H1 (cell line): Measurements from ENCODE around the gene NHLH2. TPM values are rescaled to one million over a fixed set of nuclear protein-coding genes. Genes with fewer than 3 reads are reported as not detected.

Experiments
- CTCF ChIA-PET: fragments of 300-600 bp; sonication (Branson Sonifier 250); formaldehyde crosslinking; loops from one replicate; lab custom pipeline; 2021; ENCODE audit not compliant: partially characterized antibody; lab: Charles Lee
- POLR2A ChIA-PET: fragments of 300-600 bp; sonication (Branson Sonifier 250); formaldehyde crosslinking; loops from one replicate; lab custom pipeline; 2021; ENCODE audit warnings: inconsistent platforms; ENCODE audit not compliant: partially characterized antibody; lab: Charles Lee
- DNase-seq, 2 experiments: peaks; one replicate each; pipeline versions ENCODE4 v3.0.0 to v3.0.0-alpha.2; 2010 to 2022; ENCODE audit warnings: low spot score in 2 of 2, low read depth in 1 of 2, mixed read lengths in 1 of 2
- FAIRE-seq: peaks from 2 replicates; lab custom pipeline; 2011; peaks lifted over from hg19 to GRCh38; lab: Jason Lieb, UNC
- H2AFZ ChIP-seq: 2 replicates; pipeline ENCODE4 v1.8.1; 2012; ENCODE audit warnings: low read length, inconsistent platforms
- H2AK5ac ChIP-seq: 2 replicates; pipeline ENCODE4 v1.6.1; 2013; ENCODE audit warnings: low read depth, low read length
- H2BK120ac ChIP-seq: replicated peaks from 2 replicates; pipeline ENCODE3; 2013; ENCODE audit warnings: low read depth, low read length, inconsistent platforms
- H2BK12ac ChIP-seq: 2 replicates; pipeline ENCODE4 v1.6.1; 2013; ENCODE audit warnings: low read depth, low read length
- H2BK15ac ChIP-seq: 2 replicates; pipeline ENCODE4 v1.6.1; 2013; ENCODE audit warnings: low read length
- H2BK20ac ChIP-seq: 2 replicates; pipeline ENCODE4 v1.6.1; 2013; ENCODE audit warnings: low read length
- H2BK5ac ChIP-seq: 2 replicates; pipeline ENCODE4 v1.6.1; 2013; ENCODE audit warnings: low read depth, low read length
- H3K14ac ChIP-seq: 2 replicates; pipeline ENCODE4 v1.6.1; 2013; ENCODE audit warnings: inconsistent platforms; ENCODE audit not compliant: insufficient read length
- H3K18ac ChIP-seq: 2 replicates; pipeline ENCODE4 v1.6.1; 2013; ENCODE audit warnings: low read length; ENCODE audit errors: extremely low read depth
- H3K23ac ChIP-seq: 2 replicates; pipeline ENCODE4 v1.6.1; 2013; ENCODE audit warnings: inconsistent platforms; ENCODE audit not compliant: insufficient read length
- H3K23me2 ChIP-seq: 2 replicates; pipeline ENCODE4 v1.6.1; 2013; ENCODE audit warnings: low read depth, low read length
- H3K27ac ChIP-seq: 2 replicates; pipeline ENCODE4 v1.6.1; 2011; ENCODE audit warnings: low read depth, low read length, inconsistent platforms
- H3K27me3 ChIP-seq, 4 experiments: replicated peaks in 1 of 4; 1 replicate in 1 of 4; 2 replicates in 3 of 4; pipeline versions ENCODE4 v1.6.1 to v1.8.1; 2011 to 2013; ENCODE audit warnings: low read length in 3 of 4, mild to moderate bottlenecking in 3 of 4, inconsistent platforms in 2 of 4, mixed read lengths in 2 of 4, moderate library complexity in 1 of 4; ENCODE audit not compliant: control insufficient read depth in 3 of 4, insufficient read depth in 3 of 4; ENCODE audit errors: extremely low read depth in 1 of 4
- H3K36me3 ChIP-seq, 4 experiments: 2 replicates each; pipeline versions ENCODE4 v1.6.1 to v1.8.1; 2011 to 2013; ENCODE audit warnings: mild to moderate bottlenecking in 4 of 4, low read length in 3 of 4, moderate library complexity in 2 of 4, control low read depth in 1 of 4, inconsistent platforms in 1 of 4; ENCODE audit not compliant: insufficient read depth in 4 of 4, control insufficient read depth in 2 of 4
- H3K4ac ChIP-seq: replicated peaks from 2 replicates; pipeline ENCODE3; 2013; ENCODE audit warnings: low read length, low read depth, mixed read lengths, inconsistent platforms; ENCODE audit not compliant: insufficient read length
- H3K4me1 ChIP-seq, 4 experiments: replicated peaks in 1 of 4; 1 replicate in 1 of 4; 2 replicates in 3 of 4; pipeline versions ENCODE4 v1.6.1 to v1.8.1; 2011 to 2013; ENCODE audit warnings: low read length in 3 of 4, inconsistent platforms in 2 of 4, mixed read lengths in 1 of 4; ENCODE audit not compliant: insufficient read depth in 4 of 4, control insufficient read depth in 3 of 4
- H3K4me2 ChIP-seq, 2 experiments: 2 replicates each; pipeline versions ENCODE4 v1.6.1 to v1.8.1; 2011 to 2013; ENCODE audit warnings: low read depth in 2 of 2, low read length in 2 of 2, control low read depth in 1 of 2, inconsistent platforms in 1 of 2, mild to moderate bottlenecking in 1 of 2; ENCODE audit not compliant: insufficient read depth in 1 of 2
- H3K4me3 ChIP-seq, 4 experiments: fragments of 200-600, 300-600 bp in 1 of 4; sonication (generic), shearing (Covaris generic), sonication (Bioruptor Twin) in 1 of 4; 2 replicates each; pipeline versions ENCODE4 v1.5.1 to v1.8.1; 2011 to 2016; ENCODE audit warnings: low read length in 4 of 4, low read depth in 3 of 4, control low read depth in 2 of 4, inconsistent platforms in 2 of 4, mild to moderate bottlenecking in 2 of 4, mixed read lengths in 1 of 4, moderate library complexity in 1 of 4; ENCODE audit not compliant: insufficient read depth in 2 of 4; ENCODE audit errors: extremely low read depth in 1 of 4
- H3K56ac ChIP-seq: replicated peaks from 2 replicates; pipeline ENCODE3; 2013; ENCODE audit warnings: low read depth, mild to moderate bottlenecking, mixed read lengths, low read length, inconsistent platforms; ENCODE audit not compliant: insufficient read length
- H3K79me1 ChIP-seq: 2 replicates; pipeline ENCODE4 v1.6.1; 2013; ENCODE audit warnings: low read depth, low read length, control low read depth
- H3K79me2 ChIP-seq, 2 experiments: 2 replicates each; pipeline versions ENCODE4 v1.6.1 to v1.8.1; 2012 to 2013; ENCODE audit warnings: low read length in 2 of 2, mild to moderate bottlenecking in 2 of 2, inconsistent platforms in 1 of 2; ENCODE audit not compliant: insufficient read depth in 2 of 2, control insufficient read depth in 1 of 2
- H3K9ac ChIP-seq, 4 experiments: replicated peaks in 1 of 4; 1 replicate in 1 of 4; 2 replicates in 3 of 4; pipeline versions ENCODE4 v1.6.1 to v1.8.1; 2011 to 2013; ENCODE audit warnings: low read depth in 3 of 4, low read length in 3 of 4, control low read depth in 2 of 4, mild to moderate bottlenecking in 2 of 4, moderate library complexity in 2 of 4, inconsistent platforms in 1 of 4; ENCODE audit errors: extremely low read depth in 1 of 4
- H3K9me3 ChIP-seq, 2 experiments: 2 replicates each; pipeline versions ENCODE4 v1.6.1 to v1.8.1; 2012 to 2013; ENCODE audit warnings: mild to moderate bottlenecking in 2 of 2, moderate library complexity in 2 of 2, control low read depth in 1 of 2, inconsistent platforms in 1 of 2, low read depth in 1 of 2, low read length in 1 of 2, mixed read lengths in 1 of 2; ENCODE audit not compliant: insufficient read depth in 2 of 2
- H4K20me1 ChIP-seq, 2 experiments: replicated peaks in 1 of 2; 2 replicates each; pipeline versions ENCODE3 to v1.8.1; 2011 to 2013; ENCODE audit warnings: inconsistent platforms in 2 of 2, low read length in 2 of 2, mild to moderate bottlenecking in 1 of 2; ENCODE audit not compliant: insufficient read depth in 2 of 2, control insufficient read depth in 1 of 2
- H4K5ac ChIP-seq: 2 replicates; pipeline ENCODE4 v1.6.1; 2013; ENCODE audit warnings: low read length, low read depth, mixed read lengths, inconsistent platforms; ENCODE audit not compliant: insufficient read length
- H4K8ac ChIP-seq: 2 replicates; pipeline ENCODE4 v1.8.0; 2013; ENCODE audit warnings: mild to moderate bottlenecking, moderate library complexity, low read length, inconsistent platforms; ENCODE audit not compliant: insufficient read depth; ENCODE audit errors: extremely low read depth
- H4K91ac ChIP-seq: replicated peaks from 2 replicates; pipeline ENCODE3; 2013; ENCODE audit warnings: low read length, mixed read lengths, inconsistent platforms; ENCODE audit not compliant: insufficient read length
- E2F6 ChIP-seq: IDR thresholded peaks from 2 replicates; pipeline ENCODE4 v1.6.1; 2012; ENCODE audit warnings: inconsistent platforms
- RNF2 ChIP-seq: fragments of 200-900, 300-1000 bp; sonication (generic); IDR thresholded peaks from 2 replicates; pipeline ENCODE4 v1.7.1; 2016; ENCODE audit warnings: borderline replicate concordance, low read depth, mild to moderate bottlenecking, antibody characterized with exemption, low read length; ENCODE audit not compliant: poor library complexity, severe bottlenecking; ENCODE audit errors: missing control alignments
- WGBS, 2 experiments: shearing (Covaris generic) in 1 of 2; methylation state at CpG; one replicate each; pipeline versions ENCODE4 v1.1.6 to v1.1.7; 2013 to 2015; ENCODE audit warnings: low lambda C conversion rate in 2 of 2, mixed read lengths in 2 of 2, inconsistent platforms in 1 of 2, low coverage in 1 of 2, missing lambda C conversion rate in 1 of 2; ENCODE audit not compliant: insufficient replicate concordance in 2 of 2, insufficient coverage in 1 of 2, insufficient read length in 1 of 2; ENCODE audit errors: extremely low coverage in 1 of 2, missing lambda C conversion rate in 1 of 2; 5-methylcytosine and 5-hydroxymethylcytosine counted together
- polyA plus RNA-seq, 7 experiments: library from polyadenylated mRNA; depleted of rRNA in 3 of 7; stranded (reverse) in 5 of 7; unstranded in 2 of 7; fragments of >200 nt in 5 of 7; fragments of 200-250 nt in 2 of 7; gene quantifications; 1 replicate in 5 of 7; 2 replicates in 1 of 7; 4 replicates in 1 of 7; pipeline versions ENCODE4 v1.2.1 to v1.2.3, GENCODE V29; 2011 to 2013; ENCODE audit warnings: missing spikeins in 2 of 7, mixed read lengths in 2 of 7
- total RNA-seq: library from RNA; stranded (reverse); fragmentation: NEBNext Ultra II Directional; extraction: Animal tissue kit (Norgen Biotek cat#: 25700); gene quantifications from 2 replicates; pipeline ENCODE4 v1.2.1, GENCODE V29; 2021

The NHLH2 gene
- total and polyA plus RNA-seq, 2 of the 8 experiments (the other 6 are each of a cell fraction or from before 2014, with no cell fraction given), result 0.92 to 1.1 TPM

- Histone ChIP-seq H3K4me2 (peak overlapping the region; percentile 93 to 96), H3K36me3 (no peaks in the 10 kb centered on the region), H3K23me2 (peaks cover 10% of the 10 kb centered on the region; the same call in 1 of the 2 replicates), H3K27ac (peak overlapping the region; percentile 65; the same call in 1 of the 2 replicates), H3K14ac (no peak overlapping the region), H2BK5ac (peak overlapping the region; percentile 61; the same call in 1 of the 2 replicates), H3K9me3 (no peaks in the 10 kb centered on the region), H2AFZ (no peak overlapping the region; the same call in 1 of the 2 replicates), H3K18ac (peak overlapping the region; percentile 81), H4K20me1 (no peaks in the 10 kb centered on the region), H3K9ac (peak overlapping the region in 3 of 4 experiments; percentile 59 to 83 (median 74); a peak in 6 of 7 replicates), H3K4me1 (peaks cover 0 to 4% (median 2%) of the 10 kb centered on the region in 4 experiments; a peak in 4 of 7 replicates), H3K27me3 (peaks cover 0 to 18% (median 16%) of the 10 kb centered on the region in 4 experiments; a peak in 6 of 7 replicates), H2BK20ac (no peak overlapping the region), H4K91ac (peak overlapping the region; percentile 62), H3K79me1 (no peaks in the 10 kb centered on the region), H2BK15ac (0 out of 2 replicates have a peak overlapping the region, but pooled peaks have one; percentile 76), H3K56ac (peak overlapping the region; percentile 92), H2BK12ac (no peak overlapping the region; the same call in 1 of the 2 replicates), H3K23ac (no peak overlapping the region), H4K8ac (peak overlapping the region; percentile 95; the same call in 1 of the 2 replicates), H3K4me3 (peak overlapping the region; percentile 56 to 75 (median 62)), H2AK5ac (no peak overlapping the region), H2BK120ac (no peak overlapping the region), H3K79me2 (no peaks in the 10 kb centered on the region), H4K5ac (no peak overlapping the region), H3K4ac (no peak overlapping the region)
- ChIA-PET POLR2A (interaction anchor here (0.6 to 1.6 kb wide), 6 partner anchors 10 to 147 kb away, joined by 3 to 7 read pairs (median 3); no protein-coding TSS in a partner anchor), CTCF (interaction anchor here (1.0 kb wide), 1 partner anchor 25 kb away, joined by 3 read pairs; no protein-coding TSS in a partner anchor)
- 1% methylated on average over 41 of the region's 49 CpGs; no CpG with 5 or more reads in 1 of the 2 experiments for WGBS, 2 experiments
- peak in 1 of 2 experiments; percentile 83 for DNase-seq
- FAIRE-seq, result no peak
- TF ChIP-seq E2F6 (peak; percentile 80), RNF2 (no peak)
These were observed 1.8 kb downstream of the NHLH2 start for GRCh38 chr1:115839029-115839678.
